Fibroblast of the aortic adventitia (primary cell): Measurements from ENCODE around the gene SLIT1. TPM values are rescaled to one million over a fixed set of nuclear protein-coding genes. Genes with fewer than 3 reads are reported as not detected.

ENCODE experiments used
- DNase-seq: peaks from one replicate; pipeline ENCODE4 v3.0.0-alpha.2; 2010; ENCODE audit warnings: low read depth
- H3K4me3 ChIP-seq: 2 replicates; pipeline ENCODE4 v1.5.1; 2011; ENCODE audit warnings: low read depth, mild to moderate bottlenecking, control low read depth, low read length, moderate library complexity
- total RNA-seq: library from RNA; depleted of rRNA; stranded (reverse); fragments of >200 nt; gene quantifications from 2 replicates; pipeline ENCODE4 v1.2.3, GENCODE V29; 2012; ENCODE audit warnings: low replicate concordance
- TF ChIP-seq, protein P1 (sequence below): IDR thresholded peaks from 2 replicates; pipeline ENCODE4 v1.5.1; 2011; ENCODE audit warnings: mild to moderate bottlenecking, low read length, control low read depth, inconsistent platforms; ENCODE audit not compliant: insufficient read depth

Gene SLIT1
- total RNA-seq, 1 donor = 0.09 TPM

DNA sequence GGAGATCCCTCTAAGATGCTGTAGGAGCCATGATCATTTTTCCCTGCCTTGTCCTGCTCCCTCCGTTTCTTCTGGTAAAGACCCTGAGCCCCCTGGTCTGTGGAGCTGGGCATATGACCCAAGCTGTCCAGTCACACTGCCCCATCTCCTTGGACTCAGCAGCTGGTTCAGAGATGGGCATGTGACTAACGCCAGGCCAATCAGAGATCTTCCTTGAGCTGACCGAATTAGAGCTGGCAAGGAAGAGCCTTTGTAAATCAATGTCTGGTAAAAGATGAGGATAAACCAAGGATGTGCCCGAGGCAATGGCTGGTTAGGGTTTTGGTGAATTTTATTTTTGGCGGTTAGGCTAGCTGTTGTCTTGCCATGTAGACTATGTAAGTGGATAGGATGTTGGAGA lies 180.4 kb downstream of the SLIT1 start:
- no peak overlapping the region for H3K4me3 ChIP-seq
- TF ChIP-seq, protein P1, sequence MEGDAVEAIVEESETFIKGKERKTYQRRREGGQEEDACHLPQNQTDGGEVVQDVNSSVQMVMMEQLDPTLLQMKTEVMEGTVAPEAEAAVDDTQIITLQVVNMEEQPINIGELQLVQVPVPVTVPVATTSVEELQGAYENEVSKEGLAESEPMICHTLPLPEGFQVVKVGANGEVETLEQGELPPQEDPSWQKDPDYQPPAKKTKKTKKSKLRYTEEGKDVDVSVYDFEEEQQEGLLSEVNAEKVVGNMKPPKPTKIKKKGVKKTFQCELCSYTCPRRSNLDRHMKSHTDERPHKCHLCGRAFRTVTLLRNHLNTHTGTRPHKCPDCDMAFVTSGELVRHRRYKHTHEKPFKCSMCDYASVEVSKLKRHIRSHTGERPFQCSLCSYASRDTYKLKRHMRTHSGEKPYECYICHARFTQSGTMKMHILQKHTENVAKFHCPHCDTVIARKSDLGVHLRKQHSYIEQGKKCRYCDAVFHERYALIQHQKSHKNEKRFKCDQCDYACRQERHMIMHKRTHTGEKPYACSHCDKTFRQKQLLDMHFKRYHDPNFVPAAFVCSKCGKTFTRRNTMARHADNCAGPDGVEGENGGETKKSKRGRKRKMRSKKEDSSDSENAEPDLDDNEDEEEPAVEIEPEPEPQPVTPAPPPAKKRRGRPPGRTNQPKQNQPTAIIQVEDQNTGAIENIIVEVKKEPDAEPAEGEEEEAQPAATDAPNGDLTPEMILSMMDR = no peak
- no peak for DNase-seq

DNA sequence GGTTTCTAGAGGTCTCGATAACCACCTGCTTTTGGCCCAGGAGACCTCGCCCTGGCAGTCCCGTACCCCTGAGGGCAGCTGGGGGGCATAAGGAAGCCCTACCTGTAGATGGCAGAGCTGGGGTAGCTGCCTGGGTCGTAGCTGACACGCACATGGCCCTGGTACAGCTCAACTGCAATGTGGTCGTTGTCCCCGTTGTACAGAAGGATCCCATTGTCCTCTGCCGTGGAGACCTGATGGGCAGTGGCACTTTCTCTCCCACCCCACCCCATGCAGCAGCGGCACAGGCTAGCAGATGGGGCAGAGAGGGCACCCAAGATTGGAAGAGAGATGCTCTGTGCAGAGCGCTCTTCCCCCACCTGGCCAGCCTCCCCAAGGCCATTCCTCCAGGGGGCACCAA lies 181.2 kb downstream of the SLIT1 start:
- H3K4me3 ChIP-seq = no peak overlapping the region
- DNase-seq = no peak
- TF ChIP-seq, protein P1 = no peak

DNA sequence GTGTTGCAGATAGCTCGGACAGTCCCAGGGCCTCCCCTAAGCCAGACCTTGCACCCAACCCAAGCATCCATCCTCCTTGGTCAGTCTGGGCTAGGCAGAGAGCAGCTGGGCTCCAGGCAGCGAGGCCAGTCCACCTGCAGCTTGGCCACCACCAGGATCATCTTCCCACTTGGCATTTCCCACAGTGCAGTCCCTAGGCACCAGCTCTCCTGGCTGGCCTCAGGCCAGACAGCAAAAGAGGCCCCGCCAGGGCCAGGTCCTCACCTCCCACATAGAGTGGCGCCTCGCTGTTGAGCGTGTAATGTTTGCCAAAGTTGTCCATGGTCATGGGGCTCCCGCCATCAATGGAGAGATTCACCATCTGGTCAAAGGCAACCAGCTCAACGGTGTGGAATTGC lies 182.0 kb downstream of the SLIT1 start:
- TF ChIP-seq, protein P1 = no peak
- DNase-seq = no peak
- H3K4me3 ChIP-seq = no peak overlapping the region

DNA sequence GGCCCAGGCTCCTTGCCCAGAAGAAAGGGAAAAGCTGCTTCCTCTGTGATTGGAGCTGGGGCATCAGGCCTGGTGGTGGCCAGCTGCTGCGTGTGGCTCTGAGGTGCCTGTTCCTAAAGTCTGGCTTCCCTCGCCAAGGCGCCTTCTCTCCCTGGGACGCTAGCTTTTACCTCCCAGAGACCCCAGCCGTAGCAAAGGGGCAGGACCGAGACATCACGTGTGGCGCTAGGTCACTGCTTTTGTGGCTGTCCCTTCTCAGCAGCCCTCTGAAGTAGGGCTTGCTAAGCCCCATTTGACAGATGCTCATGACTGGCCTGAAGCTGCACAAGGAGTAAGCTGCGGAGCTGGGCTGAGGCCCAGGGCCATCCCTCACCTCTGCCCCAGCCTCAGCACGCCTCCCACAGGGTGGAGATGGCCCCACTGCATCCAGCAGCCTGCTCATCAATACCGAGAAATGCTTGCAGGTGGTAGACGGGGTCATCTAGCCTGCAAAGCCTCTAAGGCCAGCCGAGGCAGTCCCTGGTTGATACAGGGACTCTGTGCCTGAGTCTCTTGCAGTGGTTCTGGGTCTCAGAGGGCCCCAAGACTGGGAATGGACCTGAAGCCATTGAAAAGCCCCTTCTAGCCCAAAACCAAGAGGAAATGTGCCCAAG lies 182.5 kb downstream of the SLIT1 start:
- H3K4me3 ChIP-seq = no peak overlapping the region
- TF ChIP-seq, protein P1 = no peak
- no peak for DNase-seq

DNA sequence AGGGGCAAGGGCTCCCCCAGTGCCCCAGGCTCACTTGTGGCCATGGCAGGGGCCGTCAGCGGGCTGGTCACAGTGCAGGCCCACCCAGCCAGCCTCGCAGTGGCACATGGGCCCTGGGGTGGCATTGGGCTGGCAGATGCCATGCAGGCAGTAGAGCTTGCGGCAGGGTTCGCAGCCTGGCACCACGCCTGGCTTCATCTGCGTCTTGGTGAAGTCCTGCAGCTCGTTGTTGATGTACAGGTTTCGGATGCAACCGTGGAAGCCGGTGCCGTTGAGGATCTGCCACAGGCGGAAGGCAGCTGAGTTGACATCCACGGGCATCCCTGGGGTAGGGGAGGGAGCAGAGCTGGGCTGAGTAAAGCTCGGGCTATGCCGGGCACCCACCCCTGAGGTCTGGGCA lies 183.1 kb downstream of the SLIT1 start:
- H3K4me3 ChIP-seq = no peak overlapping the region
- TF ChIP-seq, protein P1 = no peak
- no peak for DNase-seq

DNA sequence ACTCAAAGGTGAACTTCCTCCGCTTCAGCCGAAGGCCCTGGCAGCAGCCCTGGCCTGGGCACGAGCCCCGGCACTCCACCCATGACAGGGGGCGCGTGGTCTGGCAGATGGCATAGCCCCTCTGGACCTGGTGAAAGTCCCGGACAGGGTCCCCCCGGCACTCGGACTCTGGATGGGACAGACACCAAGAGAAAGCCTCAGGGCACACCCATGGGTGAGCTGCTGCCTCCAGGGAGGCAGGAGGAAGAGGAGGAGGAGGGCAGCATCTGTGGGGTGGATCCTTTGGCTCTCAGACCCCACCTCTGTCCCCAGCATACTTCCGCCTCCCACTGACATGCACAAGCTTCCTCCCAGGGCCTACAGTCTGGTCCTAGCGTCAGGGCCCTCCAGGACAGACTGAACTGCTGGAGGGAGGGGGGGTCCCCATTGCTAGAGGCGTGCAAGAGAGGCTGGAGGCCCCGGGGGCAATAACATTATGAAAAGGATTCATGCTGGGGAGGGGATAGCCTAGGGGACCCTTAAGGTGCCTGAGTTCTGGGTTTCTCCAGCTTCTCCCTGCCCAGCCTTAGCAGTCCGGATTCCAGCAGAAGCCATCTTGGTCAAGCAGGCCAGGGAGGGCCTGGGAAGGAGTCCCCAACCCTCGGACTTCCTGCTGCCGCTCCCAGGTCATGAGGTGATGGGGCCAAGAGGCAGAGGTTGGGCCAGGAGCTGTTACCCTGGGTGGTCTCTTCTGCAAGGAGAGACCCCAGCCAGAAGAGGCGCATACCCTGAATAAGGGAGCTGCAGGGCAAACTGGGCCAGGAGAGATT lies 184.4 kb downstream of the SLIT1 start:
- no peak overlapping the region for H3K4me3 ChIP-seq
- DNase-seq = no peak
- TF ChIP-seq, protein P1 = no peak
